ENCODE data around the gene MACIR.

The MACIR gene

GRCh38 chr5:103273952-103274351 lies 15.4 kb downstream of the MACIR start:
- TF ChIP-seq TEAD4 (IDR thresholded peaks at IDR 0.05), result no peak
- TF ChIP-seq, protein P1, sequence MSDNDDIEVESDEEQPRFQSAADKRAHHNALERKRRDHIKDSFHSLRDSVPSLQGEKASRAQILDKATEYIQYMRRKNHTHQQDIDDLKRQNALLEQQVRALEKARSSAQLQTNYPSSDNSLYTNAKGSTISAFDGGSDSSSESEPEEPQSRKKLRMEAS (IDR thresholded peaks at IDR 0.05), result no peak
- no peak for TF ChIP-seq FOXM1 (IDR thresholded peaks at IDR 0.05; ENCODE audit: borderline replicate concordance, low read depth)
- no peak for TF ChIP-seq RAD21 (IDR thresholded peaks at IDR 0.05; ENCODE audit: low read depth)

- TF ChIP-seq REST (IDR thresholded peaks at IDR 0.05; ENCODE audit: low read depth), result no peak
- no peak for TF ChIP-seq TEAD4 (IDR thresholded peaks at IDR 0.05)
- TF ChIP-seq EGR1 (IDR thresholded peaks at IDR 0.05), result no peak
- no peak for TF ChIP-seq FOXM1 (IDR thresholded peaks at IDR 0.05; ENCODE audit: borderline replicate concordance, low read depth)
- TF ChIP-seq NFIC (IDR thresholded peaks at IDR 0.05), result no peak
- no peak for TF ChIP-seq CEBPB (IDR thresholded peaks at IDR 0.05)
- no peak for TF ChIP-seq RAD21 (IDR thresholded peaks at IDR 0.05; ENCODE audit: low read depth)
- no peak for TF ChIP-seq TAF1 (IDR thresholded peaks at IDR 0.05; ENCODE audit: low read depth)
- TF ChIP-seq, protein P1 (IDR thresholded peaks at IDR 0.05), result no peak
- TF ChIP-seq CREB1 (IDR thresholded peaks at IDR 0.05; ENCODE audit: low read depth), result no peak
- no peak for TF ChIP-seq YY1 (IDR thresholded peaks at IDR 0.05; ENCODE audit: low read depth)
- no peak for TF ChIP-seq TCF12 (IDR thresholded peaks at IDR 0.05; ENCODE audit: low read depth)
- TF ChIP-seq EP300 (IDR thresholded peaks at IDR 0.05; ENCODE audit: borderline replicate concordance), result no peak
- TF ChIP-seq, protein P2, sequence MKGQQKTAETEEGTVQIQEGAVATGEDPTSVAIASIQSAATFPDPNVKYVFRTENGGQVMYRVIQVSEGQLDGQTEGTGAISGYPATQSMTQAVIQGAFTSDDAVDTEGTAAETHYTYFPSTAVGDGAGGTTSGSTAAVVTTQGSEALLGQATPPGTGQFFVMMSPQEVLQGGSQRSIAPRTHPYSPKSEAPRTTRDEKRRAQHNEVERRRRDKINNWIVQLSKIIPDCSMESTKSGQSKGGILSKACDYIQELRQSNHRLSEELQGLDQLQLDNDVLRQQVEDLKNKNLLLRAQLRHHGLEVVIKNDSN (IDR thresholded peaks at IDR 0.05), result no peak
- no peak for TF ChIP-seq ZBTB7A (IDR thresholded peaks at IDR 0.05; ENCODE audit: low read depth)
Observed at GRCh38 chr5:103275851-103276250, 17.3 kb downstream of the MACIR start.

- TF ChIP-seq TAF1 (IDR thresholded peaks at IDR 0.05; ENCODE audit: low read depth) (no peak), ZBTB7A (IDR thresholded peaks at IDR 0.05; ENCODE audit: low read depth) (no peak), RAD21 (IDR thresholded peaks at IDR 0.05; ENCODE audit: low read depth) (no peak), EP300 (IDR thresholded peaks at IDR 0.05; ENCODE audit: borderline replicate concordance) (no peak), YY1 (IDR thresholded peaks at IDR 0.05; ENCODE audit: low read depth) (no peak), FOXM1 (IDR thresholded peaks at IDR 0.05; ENCODE audit: borderline replicate concordance, low read depth) (no peak), EGR1 (IDR thresholded peaks at IDR 0.05) (no peak)
- TF ChIP-seq, protein P1 (IDR thresholded peaks at IDR 0.05), result no peak
Observed at GRCh38 chr5:103280967-103281366, 22.4 kb downstream of the MACIR start.

DNA sequence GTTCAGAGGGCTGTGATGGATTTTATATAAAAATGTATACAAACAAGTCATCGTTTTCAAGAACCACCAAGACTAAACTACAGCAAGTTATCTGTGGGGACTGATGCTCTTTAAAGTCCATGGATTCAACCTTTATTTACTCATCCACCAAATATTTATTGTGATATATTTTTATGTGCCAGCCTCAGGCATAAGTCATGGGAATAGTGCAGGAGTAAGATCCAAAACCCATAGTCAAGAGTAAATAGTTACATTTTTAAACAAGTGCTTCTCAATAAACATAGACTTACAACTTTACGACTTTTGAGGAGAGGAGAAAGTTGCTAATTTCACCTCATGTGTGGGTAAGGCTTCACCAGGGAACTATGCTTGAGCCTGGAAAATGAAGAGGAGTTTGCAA lies 24.6 kb downstream of the MACIR start:
- TF ChIP-seq TCF12 (IDR thresholded peaks at IDR 0.05; ENCODE audit: low read depth) (no peak), TEAD4 (IDR thresholded peaks at IDR 0.05) (no peak), ZBTB7A (IDR thresholded peaks at IDR 0.05; ENCODE audit: low read depth) (no peak), NFIC (IDR thresholded peaks at IDR 0.05) (no peak), RAD21 (IDR thresholded peaks at IDR 0.05; ENCODE audit: low read depth) (no peak), YY1 (IDR thresholded peaks at IDR 0.05; ENCODE audit: low read depth) (no peak), EGR1 (IDR thresholded peaks at IDR 0.05) (no peak), CREB1 (IDR thresholded peaks at IDR 0.05; ENCODE audit: low read depth) (no peak), EP300 (IDR thresholded peaks at IDR 0.05; ENCODE audit: borderline replicate concordance) (no peak)
- TF ChIP-seq, protein P1 (IDR thresholded peaks at IDR 0.05), result no peak

GRCh38 chr5:103283869-103284268 lies 25.3 kb downstream of the MACIR start:
- TF ChIP-seq FOXM1 (IDR thresholded peaks at IDR 0.05; ENCODE audit: borderline replicate concordance, low read depth), result no peak
- no peak for TF ChIP-seq EGR1 (IDR thresholded peaks at IDR 0.05)
- no peak for TF ChIP-seq TEAD4 (IDR thresholded peaks at IDR 0.05)
- TF ChIP-seq TAF1 (IDR thresholded peaks at IDR 0.05; ENCODE audit: low read depth), result no peak
- no peak for TF ChIP-seq RAD21 (IDR thresholded peaks at IDR 0.05; ENCODE audit: low read depth)
- no peak for TF ChIP-seq NFIC (IDR thresholded peaks at IDR 0.05)
- TF ChIP-seq, protein P2 (IDR thresholded peaks at IDR 0.05), result no peak
- no peak for TF ChIP-seq CREB1 (IDR thresholded peaks at IDR 0.05; ENCODE audit: low read depth)
- no peak for TF ChIP-seq ZBTB7A (IDR thresholded peaks at IDR 0.05; ENCODE audit: low read depth)
- no peak for TF ChIP-seq TCF12 (IDR thresholded peaks at IDR 0.05; ENCODE audit: low read depth)
- no peak for TF ChIP-seq EP300 (IDR thresholded peaks at IDR 0.05; ENCODE audit: borderline replicate concordance)

GRCh38 chr5:103286622-103287021 lies 28.1 kb downstream of the MACIR start:
- TF ChIP-seq FOXM1 (IDR thresholded peaks at IDR 0.05; ENCODE audit: borderline replicate concordance, low read depth) (no peak), CREB1 (IDR thresholded peaks at IDR 0.05; ENCODE audit: low read depth) (no peak), TEAD4 (IDR thresholded peaks at IDR 0.05) (no peak), TAF1 (IDR thresholded peaks at IDR 0.05; ENCODE audit: low read depth) (no peak), TCF12 (IDR thresholded peaks at IDR 0.05; ENCODE audit: low read depth) (no peak), CEBPB (IDR thresholded peaks at IDR 0.05) (no peak), RAD21 (IDR thresholded peaks at IDR 0.05; ENCODE audit: low read depth) (no peak), EP300 (IDR thresholded peaks at IDR 0.05; ENCODE audit: borderline replicate concordance) (no peak), EGR1 (IDR thresholded peaks at IDR 0.05) (no peak), YY1 (IDR thresholded peaks at IDR 0.05; ENCODE audit: low read depth) (no peak)
- TF ChIP-seq, protein P1 (IDR thresholded peaks at IDR 0.05), result no peak
- TF ChIP-seq, protein P2 (IDR thresholded peaks at IDR 0.05), result no peak

Data from Ishikawa (cell line).